Activated naive CD4-positive, alpha-beta T cell treated with Interleukin-2 at 50 U/mL for 16 hours (primary cell): Measurements from ENCODE around the gene ABAT.

Source experiments
- DNase-seq: peaks from one replicate; pipeline ENCODE4 v3.0.0-alpha.2; 2020

The ABAT gene

GRCh38 chr16:8826278-8826879, 152.0 kb downstream of the ABAT start:
- DNase-seq = no peak

- no peak for DNase-seq
These were observed 154.2 kb downstream of the ABAT start for GRCh38 chr16:8828541-8829165.

GRCh38 chr16:8831450-8831849, 157.0 kb downstream of the ABAT start:
- no peak for DNase-seq

GRCh38 chr16:8831871-8832716, 157.7 kb downstream of the ABAT start:
- no peak for DNase-seq

- no peak for DNase-seq
These were observed 158.3 kb downstream of the ABAT start for GRCh38 chr16:8832717-8833105.
